GM19193 (cell line): ENCODE measurements around the gene LYPD6.

Experiments
- POLR2A ChIP-seq: IDR thresholded peaks from 4 replicates; pipeline ENCODE4 v1.6.1; 2011; ENCODE audit not compliant: insufficient read depth, insufficient read length; ENCODE audit errors: extremely low read depth

LYPD6 gene

DNA sequence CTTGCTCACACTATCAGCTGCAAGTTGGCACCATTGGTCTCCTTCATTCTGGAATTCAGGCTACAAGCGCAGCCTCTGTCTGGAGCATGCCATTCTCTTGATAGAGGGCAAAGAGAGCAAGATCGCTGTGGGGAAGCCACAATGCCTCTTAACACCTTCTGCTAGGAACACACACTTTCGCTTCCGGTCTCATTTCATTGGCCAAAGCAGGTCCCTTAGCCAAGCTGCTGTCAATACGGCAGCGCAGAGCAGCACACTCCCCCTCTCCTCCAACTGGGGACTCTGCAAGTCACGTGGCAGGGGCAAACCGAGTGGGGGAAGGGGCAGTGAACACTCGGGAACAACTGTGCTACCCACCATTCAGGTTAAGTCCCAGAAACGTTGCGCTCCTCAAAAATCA lies 159.1 kb downstream of the LYPD6 start:
- TF ChIP-seq POLR2A: no peak

DNA sequence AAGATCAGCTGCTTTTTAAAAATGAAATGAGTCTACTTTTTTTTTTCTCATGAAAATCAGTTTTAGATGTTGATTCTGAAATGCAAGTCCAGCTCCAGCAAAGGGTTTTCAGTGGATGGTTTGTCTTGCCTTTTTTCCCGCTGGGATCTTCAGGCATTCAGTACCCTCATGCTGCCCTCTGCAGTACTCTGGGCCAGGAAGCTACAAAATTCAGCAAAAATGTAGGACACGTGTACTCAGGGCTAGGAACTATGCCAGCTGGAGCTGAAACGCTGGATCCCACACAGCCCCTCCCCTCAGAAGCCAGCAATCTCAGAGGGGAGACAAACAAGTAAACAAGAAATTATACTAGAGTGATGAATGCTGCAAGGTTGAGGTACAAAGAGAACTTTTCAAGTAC lies 159.9 kb downstream of the LYPD6 start:
- no peak for TF ChIP-seq POLR2A

DNA sequence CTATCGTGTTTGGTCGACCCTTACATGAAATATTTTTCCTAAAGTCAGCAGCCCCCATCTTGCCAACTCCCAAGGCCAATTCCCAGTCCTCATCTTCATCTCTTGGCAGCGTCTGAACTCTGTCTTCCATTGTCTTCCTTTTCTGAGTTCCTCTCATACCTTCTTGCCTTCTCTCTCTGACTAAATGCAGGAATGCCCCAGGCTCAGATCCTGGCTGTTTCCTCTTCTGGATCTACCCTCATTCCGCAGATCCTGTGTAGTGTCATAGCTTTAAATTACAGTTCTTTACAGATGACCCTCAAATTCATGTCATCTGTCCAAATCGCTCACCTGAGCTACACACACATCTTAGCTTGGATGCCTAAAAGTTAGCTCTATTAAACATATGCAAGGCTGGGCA lies 162.5 kb downstream of the LYPD6 start:
- TF ChIP-seq POLR2A: no peak

DNA sequence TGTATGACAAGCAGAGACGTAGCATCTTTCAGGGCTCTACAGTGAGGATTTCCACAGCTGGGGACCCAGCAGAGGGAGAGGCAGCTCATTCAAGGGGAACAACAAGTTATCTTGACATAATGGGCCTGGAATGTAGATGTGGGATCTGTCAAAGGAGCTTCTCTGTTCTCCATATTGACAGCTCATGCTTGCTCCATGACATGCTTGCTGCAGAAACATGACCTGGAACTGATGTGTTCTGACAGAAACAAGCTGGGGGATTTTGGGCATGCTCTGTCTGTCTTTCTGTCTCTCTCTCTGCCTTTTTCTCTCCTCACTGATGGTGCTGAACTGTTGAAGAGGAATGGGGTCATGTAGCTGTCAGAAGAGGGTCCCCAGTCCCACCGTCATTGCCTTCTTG lies 177.6 kb downstream of the LYPD6 start:
- TF ChIP-seq POLR2A: no peak

DNA sequence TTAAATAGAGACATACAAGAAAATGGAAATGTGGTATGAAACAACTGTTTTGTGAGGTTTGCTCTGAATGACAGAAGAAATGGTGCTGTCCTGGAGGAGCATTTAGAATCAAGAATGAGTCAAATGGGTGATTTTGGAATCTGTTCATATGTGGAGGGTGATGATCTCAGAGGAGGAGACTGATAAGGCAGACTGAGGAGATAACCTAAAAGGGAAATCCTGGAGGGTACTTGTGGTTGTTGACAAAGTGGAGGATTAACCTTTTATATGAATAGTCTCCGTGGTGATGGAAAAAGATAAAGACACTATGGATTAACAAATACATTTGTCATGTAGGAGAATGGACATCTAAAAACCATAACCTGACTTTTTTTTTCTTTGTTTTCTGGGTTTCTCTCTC lies 183.1 kb downstream of the LYPD6 start:
- TF ChIP-seq POLR2A: no peak
